CD14-positive monocyte (primary cell): ENCODE data around the gene EPHA2. TPM values are rescaled to one million over a fixed set of nuclear protein-coding genes. Genes with fewer than 3 reads are reported as not detected.

ENCODE experiments used
- DNase-seq, 3 donors: peaks; one replicate each; pipeline ENCODE4 v3.0.0-alpha.2; 2011 to 2022
- H2AFZ ChIP-seq: 2 replicates; pipeline ENCODE4 v1.6.0; 2012; ENCODE audit warnings: mild to moderate bottlenecking, low read depth, low read length, inconsistent platforms; ENCODE audit not compliant: insufficient read depth, poor library complexity, severe bottlenecking
- H3K27ac ChIP-seq, 2 donors: 1 replicate in 1 of 2; 2 replicates in 1 of 2; pipeline ENCODE4 v1.5.1; 2012 to 2013; ENCODE audit warnings: low read length in 2 of 2, control low read depth in 1 of 2, inconsistent platforms in 1 of 2, low read depth in 1 of 2, mild to moderate bottlenecking in 1 of 2
- H3K27me3 ChIP-seq, 2 donors: one replicate each; pipeline versions ENCODE4 v1.6.0 to v1.6.1; 2011 to 2013; ENCODE audit warnings: low read length in 2 of 2; ENCODE audit not compliant: control insufficient read depth in 2 of 2, insufficient read depth in 2 of 2
- H3K36me3 ChIP-seq, 2 donors: replicated peaks in 1 of 2; 1 replicate in 1 of 2; 2 replicates in 1 of 2; pipeline versions ENCODE4 v1.5.1 to v1.6.1; 2012 to 2013; ENCODE audit warnings: low read length in 2 of 2, control low read depth in 1 of 2, inconsistent platforms in 1 of 2, mild to moderate bottlenecking in 1 of 2; ENCODE audit not compliant: insufficient read depth in 2 of 2, control insufficient read depth in 1 of 2
- H3K4me1 ChIP-seq, 2 donors: 1 replicate in 1 of 2; 2 replicates in 1 of 2; pipeline versions ENCODE4 v1.5.1 to v1.6.1; 2012 to 2013; ENCODE audit warnings: low read length in 2 of 2, control low read depth in 1 of 2, inconsistent platforms in 1 of 2, mild to moderate bottlenecking in 1 of 2, moderate library complexity in 1 of 2; ENCODE audit not compliant: insufficient read depth in 2 of 2, control insufficient read depth in 1 of 2
- H3K4me2 ChIP-seq: replicated peaks from 2 replicates; pipeline ENCODE3; 2012; ENCODE audit warnings: low read length, moderate library complexity, mild to moderate bottlenecking; ENCODE audit not compliant: poor library complexity, severe bottlenecking; ENCODE audit errors: extremely low read depth
- H3K4me3 ChIP-seq, 3 experiments: fragments of 200-600 bp in 1 of 3; sonication (generic) in 1 of 3; replicated peaks in 1 of 3; 1 replicate in 2 of 3; 2 replicates in 1 of 3; pipeline ENCODE4 v1.5.1; 2011 to 2013; ENCODE audit warnings: low read length in 3 of 3, mild to moderate bottlenecking in 3 of 3, control low read depth in 2 of 3, low read depth in 2 of 3, inconsistent platforms in 1 of 3, moderate library complexity in 1 of 3
- H3K79me2 ChIP-seq: 2 replicates; pipeline ENCODE4 v1.6.0; 2012; ENCODE audit warnings: mild to moderate bottlenecking, control low read depth, inconsistent platforms, low read length, moderate library complexity; ENCODE audit not compliant: insufficient read depth
- H3K9ac ChIP-seq: 2 replicates; pipeline ENCODE4 v1.6.0; 2017; ENCODE audit warnings: low read length, mild to moderate bottlenecking; ENCODE audit not compliant: insufficient read depth, poor library complexity, severe bottlenecking
- H3K9me3 ChIP-seq, 2 donors: replicated peaks in 1 of 2; 1 replicate in 1 of 2; 2 replicates in 1 of 2; pipeline versions ENCODE4 v1.5.1 to v1.6.1; 2012 to 2013; ENCODE audit warnings: low read length in 2 of 2, control low read depth in 1 of 2; ENCODE audit not compliant: control insufficient read depth in 1 of 2, insufficient read depth in 1 of 2
- H4K20me1 ChIP-seq: 2 replicates; pipeline ENCODE4 v1.6.0; 2012; ENCODE audit warnings: mild to moderate bottlenecking, low read length, control low read depth, moderate library complexity; ENCODE audit not compliant: insufficient read depth
- H3K27ac Mint-ChIP-seq, 7 donors: one replicate each; pipeline ENCODE4 v1.8.0; 2020; ENCODE audit warnings: mild to moderate bottlenecking in 7 of 7, mixed read lengths in 7 of 7, moderate library complexity in 6 of 7, inconsistent platforms in 2 of 7
- H3K27me3 Mint-ChIP-seq, 3 donors: one replicate each; pipeline ENCODE4 v1.8.0; 2021 to 2022; ENCODE audit warnings: low read depth in 3 of 3, mild to moderate bottlenecking in 3 of 3, mixed read lengths in 3 of 3, moderate library complexity in 3 of 3, inconsistent platforms in 1 of 3
- H3K36me3 Mint-ChIP-seq, 2 donors: one replicate each; pipeline ENCODE4 v1.8.0; 2020; ENCODE audit warnings: mixed read lengths in 2 of 2, inconsistent platforms in 1 of 2, mild to moderate bottlenecking in 1 of 2
- H3K4me1 Mint-ChIP-seq: one replicate; pipeline ENCODE4 v1.8.0; 2020; ENCODE audit warnings: mild to moderate bottlenecking, mixed read lengths
- H3K4me3 Mint-ChIP-seq, 2 donors: one replicate each; pipeline ENCODE4 v1.8.0; 2020; ENCODE audit warnings: mild to moderate bottlenecking in 2 of 2, mixed read lengths in 2 of 2, moderate library complexity in 1 of 2
- H3K9me3 Mint-ChIP-seq, 7 donors: one replicate each; pipeline ENCODE4 v1.8.0; 2020 to 2022; ENCODE audit warnings: mixed read lengths in 7 of 7, mild to moderate bottlenecking in 6 of 7, moderate library complexity in 6 of 7, inconsistent platforms in 2 of 7
- WGBS: methylation state at CpG from one replicate; pipeline ENCODE4 v1.1.5; 2013; ENCODE audit warnings: missing lambda C conversion rate; ENCODE audit not compliant: insufficient coverage; 5-methylcytosine and 5-hydroxymethylcytosine counted together
- intact Hi-C, 2 donors: fragments of 100-400 bp; cut with micrococcal nuclease; formaldehyde crosslinking; loops; one replicate each; pipeline versions ENCODE4 v1.15.0 to v1.15.1; 2023
- polyA plus RNA-seq, 3 donors: library from polyadenylated mRNA; depleted of rRNA in 1 of 3; unstranded in 2 of 3; stranded (reverse) in 1 of 3; fragments of 300-500 nt in 2 of 3; fragments of >200 nt in 1 of 3; fragmentation: Illumina TruSeq in 2 of 3; gene quantifications; 1 replicate in 2 of 3; 2 replicates in 1 of 3; pipeline ENCODE4 v1.2.3, GENCODE V29; 2012 to 2021
- TF ChIP-seq, protein P1 (sequence below): fragments of 200-600 bp; IDR thresholded peaks from one replicate; pipeline ENCODE4 v1.8.0; 2022; ENCODE audit warnings: antibody characterized with exemption, mild to moderate bottlenecking

EPHA2 gene
- polyA plus RNA-seq, 3 donors, result 0.03 TPM; not detected in 2

DNA sequence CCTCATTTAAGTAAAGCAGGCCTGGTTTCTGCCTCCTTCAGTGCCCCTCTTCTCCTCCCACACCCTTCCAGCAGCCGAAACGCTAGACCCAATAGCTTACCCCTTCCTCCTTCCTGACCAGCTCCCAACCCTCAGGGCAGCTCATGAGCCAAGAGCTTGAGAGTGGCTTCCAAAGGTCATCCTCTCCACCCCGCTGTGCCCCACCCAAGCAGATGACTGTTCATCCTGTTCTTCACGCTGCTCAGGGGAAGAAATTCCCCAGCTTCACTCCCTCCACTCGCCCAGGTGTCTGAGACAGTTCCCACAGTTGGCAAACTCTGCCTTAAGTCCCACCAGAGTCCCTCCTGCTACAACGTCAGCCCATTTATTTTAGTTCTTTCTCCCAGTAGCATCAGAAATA is 33.1 kb upstream of the EPHA2 start:
- H3K4me3 ChIP-seq, result no peak overlapping the region
- TF ChIP-seq, protein P1, sequence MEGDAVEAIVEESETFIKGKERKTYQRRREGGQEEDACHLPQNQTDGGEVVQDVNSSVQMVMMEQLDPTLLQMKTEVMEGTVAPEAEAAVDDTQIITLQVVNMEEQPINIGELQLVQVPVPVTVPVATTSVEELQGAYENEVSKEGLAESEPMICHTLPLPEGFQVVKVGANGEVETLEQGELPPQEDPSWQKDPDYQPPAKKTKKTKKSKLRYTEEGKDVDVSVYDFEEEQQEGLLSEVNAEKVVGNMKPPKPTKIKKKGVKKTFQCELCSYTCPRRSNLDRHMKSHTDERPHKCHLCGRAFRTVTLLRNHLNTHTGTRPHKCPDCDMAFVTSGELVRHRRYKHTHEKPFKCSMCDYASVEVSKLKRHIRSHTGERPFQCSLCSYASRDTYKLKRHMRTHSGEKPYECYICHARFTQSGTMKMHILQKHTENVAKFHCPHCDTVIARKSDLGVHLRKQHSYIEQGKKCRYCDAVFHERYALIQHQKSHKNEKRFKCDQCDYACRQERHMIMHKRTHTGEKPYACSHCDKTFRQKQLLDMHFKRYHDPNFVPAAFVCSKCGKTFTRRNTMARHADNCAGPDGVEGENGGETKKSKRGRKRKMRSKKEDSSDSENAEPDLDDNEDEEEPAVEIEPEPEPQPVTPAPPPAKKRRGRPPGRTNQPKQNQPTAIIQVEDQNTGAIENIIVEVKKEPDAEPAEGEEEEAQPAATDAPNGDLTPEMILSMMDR, result no peak
- no peaks in the 10 kb centered on the region for H3K27me3 ChIP-seq
- H3K9ac ChIP-seq, result no peak overlapping the region
- H4K20me1 ChIP-seq, result no peaks in the 10 kb centered on the region
- no peaks in the 10 kb centered on the region for H3K79me2 ChIP-seq
- Mint-ChIP-seq H3K27me3 (peaks cover 2 to 23% (median 10%) of the 10 kb centered on the region in 3 donors), H3K36me3 (no peaks in the 10 kb centered on the region), H3K27ac (peak overlapping the region in 1 of 7 donors; percentile 65), H3K9me3 (no peaks in the 10 kb centered on the region), H3K4me1 (peaks cover 2% of the 10 kb centered on the region), H3K4me3 (no peak overlapping the region)
- H3K4me1 ChIP-seq, result no peaks in the 10 kb centered on the region
- 52% methylated on average over 5 of the region's 6 CpGs for WGBS
- H2AFZ ChIP-seq, result no peak overlapping the region
- H3K4me2 ChIP-seq, result no peak overlapping the region
- no peaks in the 10 kb centered on the region for H3K9me3 ChIP-seq
- no peak for DNase-seq
- no peaks in the 10 kb centered on the region for H3K36me3 ChIP-seq
- intact Hi-C loops, result loop anchor here (10.0 kb wide), 2 partner anchors 174 to 184 kb away; partner anchors contain the start of genes HSPB7 (in 1 of the 2) and SRARP (in 1 of the 2)
- H3K27ac ChIP-seq, result no peak overlapping the region

DNA sequence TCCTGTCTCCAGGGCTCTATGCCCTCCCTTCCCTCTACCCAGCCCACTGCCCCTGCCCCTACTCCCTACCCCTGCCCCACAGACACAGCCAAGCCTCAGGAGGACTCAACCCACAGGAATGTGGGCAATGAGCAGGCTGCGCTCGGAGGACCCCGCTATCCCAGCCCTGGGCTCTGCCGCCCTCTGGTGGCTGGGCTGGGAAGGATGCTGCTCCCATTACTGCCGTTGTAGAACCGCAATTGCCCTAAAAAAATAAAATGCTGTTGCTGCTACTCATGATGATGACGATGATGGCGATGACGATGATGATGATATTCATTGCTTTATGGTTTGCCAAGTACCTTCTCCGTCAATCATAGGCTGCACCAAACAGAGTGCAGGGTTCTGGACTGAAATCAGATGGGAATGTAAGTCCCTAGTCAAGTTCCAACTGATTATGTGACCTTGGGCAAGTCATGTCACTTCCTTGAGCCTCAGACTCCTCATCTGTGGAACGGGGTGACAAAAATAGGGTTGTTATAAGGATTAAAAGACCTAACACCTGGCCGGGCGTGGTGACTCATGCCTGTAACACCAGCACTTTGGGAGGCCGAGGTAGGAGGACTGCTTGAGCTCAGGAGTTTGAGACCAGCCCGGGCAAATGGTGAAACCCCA is 32.0 kb upstream of the EPHA2 start:
- H3K9me3 Mint-ChIP-seq, result no peaks in the 10 kb centered on the region
- TF ChIP-seq, protein P1, result peak; percentile 91
- Histone ChIP-seq H3K4me2 (no peak overlapping the region), H3K9ac (no peak overlapping the region), H2AFZ (no peak overlapping the region), H3K27ac (no peak overlapping the region), H3K4me1 (no peaks in the 10 kb centered on the region), H3K27me3 (no peaks in the 10 kb centered on the region), H3K79me2 (no peaks in the 10 kb centered on the region), H3K36me3 (no peaks in the 10 kb centered on the region), H3K4me3 (no peak overlapping the region), H3K9me3 (no peaks in the 10 kb centered on the region), H4K20me1 (no peaks in the 10 kb centered on the region)
- peak overlapping the region in 1 of 2 donors; percentile 11 for H3K4me3 Mint-ChIP-seq
- WGBS, result 14% methylated on average over 10 of the region's 15 CpGs
- H3K27me3 Mint-ChIP-seq, result peaks cover 2 to 23% (median 10%) of the 10 kb centered on the region in 3 donors
- H3K27ac Mint-ChIP-seq, result no peak overlapping the region
- DNase-seq, result peak; percentile 44 to 66 (median 57)
- H3K36me3 Mint-ChIP-seq, result no peaks in the 10 kb centered on the region
- intact Hi-C loops, result loop anchor here (1.0 to 10.0 kb wide), 3 partner anchors 109 to 183 kb away; partner anchors contain the start of genes HSPB7 (in 1 of the 2) and SRARP (in 1 of the 2)
- H3K4me1 Mint-ChIP-seq, result peaks cover 2% of the 10 kb centered on the region
